Kidney tubule cell (primary cell): ENCODE data around the gene INTS12.

Experiments
- DNase-seq: peaks from one replicate; pipeline ENCODE4 v3.0.0-alpha.2; 2018; ENCODE audit warnings: low spot score

INTS12 gene

GRCh38 chr4:105683038-105683437 is 25.5 kb downstream of the INTS12 start:
- DNase-seq, result no peak

- DNase-seq, result peak; percentile 23
Observed at GRCh38 chr4:105679186-105679585, 29.3 kb downstream of the INTS12 start.

GRCh38 chr4:105677709-105678108 is 30.8 kb downstream of the INTS12 start:
- DNase-seq, result peak; percentile 16

GRCh38 chr4:105674011-105674410 is 34.5 kb downstream of the INTS12 start:
- DNase-seq, result no peak

GRCh38 chr4:105671301-105671700 is 37.2 kb downstream of the INTS12 start:
- DNase-seq, result no peak

GRCh38 chr4:105670684-105671083 is 37.8 kb downstream of the INTS12 start:
- DNase-seq, result no peak

GRCh38 chr4:105666693-105667092 is 41.8 kb downstream of the INTS12 start:
- peak; percentile 48 for DNase-seq

- DNase-seq, result no peak
Observed at GRCh38 chr4:105662935-105663675, 45.4 kb downstream of the INTS12 start.

- no peak for DNase-seq
Observed at GRCh38 chr4:105661028-105661427, 47.5 kb downstream of the INTS12 start.

- no peak for DNase-seq
Observed at GRCh38 chr4:105659190-105659589, 49.3 kb downstream of the INTS12 start.

GRCh38 chr4:105657117-105657765 is 51.2 kb downstream of the INTS12 start:
- no peak for DNase-seq

- peak; percentile 14 for DNase-seq
Observed at GRCh38 chr4:105652286-105652888, 56.1 kb downstream of the INTS12 start.

GRCh38 chr4:105651884-105652283 is 56.6 kb downstream of the INTS12 start:
- peak; percentile 30 for DNase-seq

- DNase-seq, result no peak
Observed at GRCh38 chr4:105650190-105650589, 58.3 kb downstream of the INTS12 start.

GRCh38 chr4:105645440-105645839 is 63.0 kb downstream of the INTS12 start:
- no peak for DNase-seq

GRCh38 chr4:105644257-105644656 is 64.2 kb downstream of the INTS12 start:
- DNase-seq, result peak; percentile 59

GRCh38 chr4:105641845-105642244 is 66.6 kb downstream of the INTS12 start:
- no peak for DNase-seq

- peak; percentile 61 for DNase-seq
Observed at GRCh38 chr4:105637408-105638176, 70.9 kb downstream of the INTS12 start.

- DNase-seq, result no peak
Observed at GRCh38 chr4:105634402-105635080, 73.9 kb downstream of the INTS12 start.

GRCh38 chr4:105633241-105633640 is 75.2 kb downstream of the INTS12 start:
- DNase-seq, result no peak
